Measurements from ENCODE around the gene PCCA. TPM values are rescaled to one million over a fixed set of nuclear protein-coding genes. Genes with fewer than 3 reads are reported as not detected.

PCCA gene
- total and polyA plus RNA-seq, 2 experiments from 2014 or later: 29.8 to 59.2 TPM

- Histone ChIP-seq H3K27me3 (no peaks in the 10 kb centered on the region), H3K4me1 (ENCODE audit: low read depth) (no peaks in the 10 kb centered on the region), H3K27ac (no peak overlapping the region), H3K36me3 (no peaks in the 10 kb centered on the region), H3K9me3 (ENCODE audit: low read depth) (no peaks in the 10 kb centered on the region), H3K4me3 (no peak overlapping the region)
- no peak for TF ChIP-seq CTCF (IDR thresholded peaks at IDR 0.05; ENCODE audit: low read depth, low read length)
- peak in 1 of 2 donors; percentile 61 for DNase-seq (ENCODE audit: low read depth in 1 of 2, low spot score in 1 of 2)
These were observed 274.4 kb downstream of the PCCA start for GRCh38 chr13:100363285-100363711.

DNA sequence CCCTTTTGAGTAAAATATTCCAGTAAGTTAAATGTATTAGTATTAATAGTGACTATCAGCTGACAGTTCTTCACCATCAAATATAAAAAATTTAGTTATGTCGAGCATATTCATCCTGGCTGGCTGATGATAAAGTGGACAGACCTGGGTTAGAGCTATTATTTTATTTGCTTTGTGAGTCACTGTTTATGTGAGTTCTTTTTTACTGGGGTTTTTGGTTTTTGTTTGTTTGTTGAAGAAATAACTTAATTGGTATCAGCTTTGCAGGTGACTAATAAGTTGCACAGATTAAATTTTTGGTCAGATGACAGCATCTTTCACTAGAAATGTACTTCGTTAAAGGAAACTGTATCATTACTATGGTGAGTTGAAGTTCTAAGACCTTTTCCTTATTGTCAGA, 275.0 kb downstream of the PCCA start:
- H3K36me3 ChIP-seq: no peaks in the 10 kb centered on the region
- DNase-seq (ENCODE audit: low read depth in 1 of 2, low spot score in 1 of 2): peak in 1 of 2 donors; percentile 9
- no peak overlapping the region for H3K4me3 ChIP-seq
- no peaks in the 10 kb centered on the region for H3K9me3 ChIP-seq (ENCODE audit: low read depth)
- no peak for TF ChIP-seq CTCF (IDR thresholded peaks at IDR 0.05; ENCODE audit: low read depth, low read length)
- peaks cover 5% of the 10 kb centered on the region for H3K4me1 ChIP-seq (ENCODE audit: low read depth)
- no peaks in the 10 kb centered on the region for H3K27me3 ChIP-seq
- H3K27ac ChIP-seq: no peak overlapping the region

GRCh38 chr13:100364591-100364990, 275.7 kb downstream of the PCCA start:
- H3K4me1 ChIP-seq (ENCODE audit: low read depth): peaks cover 8% of the 10 kb centered on the region
- no peak overlapping the region for H3K4me3 ChIP-seq
- no peaks in the 10 kb centered on the region for H3K9me3 ChIP-seq (ENCODE audit: low read depth)
- DNase-seq (ENCODE audit: low read depth in 1 of 2, low spot score in 1 of 2): no peak
- no peak overlapping the region for H3K27ac ChIP-seq
- H3K27me3 ChIP-seq: no peaks in the 10 kb centered on the region
- TF ChIP-seq CTCF (IDR thresholded peaks at IDR 0.05; ENCODE audit: low read depth, low read length): no peak
- no peaks in the 10 kb centered on the region for H3K36me3 ChIP-seq

- H3K4me1 ChIP-seq (ENCODE audit: low read depth): peaks cover 8% of the 10 kb centered on the region
- no peak overlapping the region for H3K4me3 ChIP-seq
- H3K9me3 ChIP-seq (ENCODE audit: low read depth): no peaks in the 10 kb centered on the region
- no peak overlapping the region for H3K27ac ChIP-seq
- H3K36me3 ChIP-seq: no peaks in the 10 kb centered on the region
- no peaks in the 10 kb centered on the region for H3K27me3 ChIP-seq
- no peak for TF ChIP-seq CTCF (IDR thresholded peaks at IDR 0.05; ENCODE audit: low read depth, low read length)
- DNase-seq (ENCODE audit: low read depth in 1 of 2, low spot score in 1 of 2): no peak
These were observed 276.8 kb downstream of the PCCA start for GRCh38 chr13:100365680-100366079.

DNA sequence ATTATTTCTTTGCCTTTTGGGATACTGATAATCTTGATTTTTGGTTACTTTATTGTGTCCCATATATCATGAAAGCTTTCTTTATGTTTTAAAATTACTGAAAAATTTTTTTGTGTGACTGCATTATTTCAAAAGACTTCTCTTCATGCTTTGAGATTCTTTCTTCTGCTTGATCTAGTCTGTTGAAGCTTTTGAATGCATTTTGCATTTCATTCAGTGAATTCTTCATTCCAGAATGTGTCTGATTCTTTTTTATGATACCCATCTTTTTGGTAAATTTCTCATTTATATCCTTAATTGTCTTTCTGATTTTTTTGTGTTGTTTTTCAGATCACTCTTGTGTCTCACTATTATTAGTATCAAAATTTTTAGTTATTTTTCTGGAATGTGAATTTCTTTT, 289.6 kb downstream of the PCCA start:
- H3K36me3 ChIP-seq: no peaks in the 10 kb centered on the region
- no peak for DNase-seq (ENCODE audit: low read depth in 1 of 2, low spot score in 1 of 2)
- H3K4me1 ChIP-seq (ENCODE audit: low read depth): no peaks in the 10 kb centered on the region
- H3K27ac ChIP-seq: no peak overlapping the region
- H3K27me3 ChIP-seq: no peaks in the 10 kb centered on the region
- no peak overlapping the region for H3K4me3 ChIP-seq
- H3K9me3 ChIP-seq (ENCODE audit: low read depth): no peaks in the 10 kb centered on the region
- no peak for TF ChIP-seq CTCF (IDR thresholded peaks at IDR 0.05; ENCODE audit: low read depth, low read length)

Data from cardiac muscle cell (in vitro differentiated cells and primary cell).